Stimulated activated naive CD8-positive, alpha-beta T cell treated with anti-CD3 and anti-CD28 coated beads, Interleukin-15, Interleukin-2, amounts not matched to agents 100 U/mL and 50 U/mL, for 24 hours (primary cell): ENCODE data around the gene FAM193B.
"Not testable (repeated sequence)": the region's sequence is repeated elsewhere in the genome, so short reads cannot be mapped to it uniquely, and the experiment has no call there.

Experiments used
- ATAC-seq: fragments of 150-1000 bp; cut with Tn5 transposase; one replicate; pipeline ENCODE4 v1.10.0; 2021
- DNase-seq: peaks from one replicate; pipeline ENCODE4 v3.0.0; 2021

FAM193B gene

DNA sequence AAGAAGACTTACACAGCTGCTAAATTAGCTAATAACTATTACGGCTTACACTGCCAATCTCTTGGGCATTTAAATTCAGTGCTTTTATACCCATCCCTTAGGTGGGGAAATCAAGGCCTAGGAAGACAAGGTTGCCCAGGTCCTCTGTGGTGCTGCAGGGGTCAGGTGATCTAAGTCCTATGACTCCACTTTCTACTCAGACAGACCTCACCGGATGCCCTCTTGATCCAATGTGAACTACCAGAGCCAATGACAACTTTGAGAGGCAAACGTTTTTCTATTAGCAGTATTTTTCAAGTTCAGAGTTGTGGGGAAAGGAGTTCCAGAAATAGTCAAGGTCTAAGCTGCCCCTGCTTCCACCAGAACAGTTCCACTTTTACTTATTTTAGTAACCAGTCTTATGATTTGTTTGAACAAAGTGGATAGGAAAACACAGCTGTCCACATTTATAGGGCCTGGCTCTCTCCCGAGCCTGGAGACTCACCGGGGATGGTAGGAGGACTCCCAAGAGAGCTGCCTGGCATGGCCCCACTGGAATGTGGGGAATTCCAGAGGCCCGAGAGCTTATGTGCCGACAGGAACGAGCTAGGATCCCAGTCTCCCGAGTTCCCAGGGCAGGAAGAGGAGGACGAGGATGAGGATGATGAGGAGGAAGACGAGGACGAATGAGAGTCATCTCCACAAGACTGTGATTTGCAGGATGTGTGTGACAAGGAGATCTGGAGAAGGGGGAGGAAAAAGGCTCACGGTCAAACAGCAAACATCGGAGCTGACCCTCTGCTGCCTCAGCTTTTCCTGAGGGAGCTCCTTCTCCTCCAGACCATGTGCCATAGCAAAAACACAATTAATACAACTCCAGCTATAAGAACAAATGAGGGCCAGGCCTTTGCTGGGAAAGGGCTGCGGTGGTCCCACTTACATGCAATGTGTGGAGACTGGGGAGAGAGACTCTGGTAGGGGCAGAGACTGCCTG, 16.7 kb downstream of the FAM193B start:
- DNase-seq (no peak), ATAC-seq (no peak)

DNA sequence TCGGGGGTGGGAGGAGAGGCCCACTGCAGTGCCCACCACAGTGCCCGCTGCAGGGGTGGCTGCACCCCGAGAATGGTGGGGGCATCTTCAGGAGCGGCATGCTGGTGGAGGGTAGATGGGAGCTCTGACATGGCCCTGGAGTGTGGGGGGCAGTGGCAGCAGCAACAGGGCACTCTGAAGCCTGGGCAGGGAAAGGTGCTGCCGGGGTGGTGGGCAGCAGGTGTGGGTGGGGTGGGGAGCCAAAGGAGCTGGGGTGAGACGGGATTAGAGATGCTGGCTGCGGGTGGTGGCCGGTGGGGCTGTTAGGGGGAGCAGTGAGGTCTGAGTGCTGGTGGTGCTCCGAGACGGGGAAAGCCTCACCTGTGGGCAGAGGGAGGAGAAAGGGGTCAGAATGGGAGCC, 18.0 kb downstream of the FAM193B start:
- ATAC-seq = no peak

DNA sequence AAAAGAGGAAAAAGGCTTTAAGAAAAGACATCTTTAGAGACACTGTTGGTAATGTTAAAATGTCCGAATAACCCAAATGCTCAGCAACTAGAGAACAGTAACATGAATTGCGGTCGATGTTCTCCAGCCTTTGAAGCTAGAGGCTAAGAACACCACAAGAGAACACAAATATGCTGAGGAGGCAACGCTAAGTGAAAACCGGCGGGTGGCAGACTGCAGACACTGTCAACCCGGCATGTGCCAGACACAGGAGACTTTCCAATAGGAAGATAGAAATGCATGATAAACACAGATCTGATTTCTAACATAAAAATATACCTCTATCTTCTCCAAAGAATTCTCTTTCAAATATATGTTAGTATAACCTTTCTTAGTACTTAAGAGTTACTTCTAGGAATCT, 19.2 kb downstream of the FAM193B start:
- DNase-seq = no peak
- no peak for ATAC-seq

More for the DNA sequence above, 18.0 kb downstream of the FAM193B start:
- DNase-seq = no peak

DNA sequence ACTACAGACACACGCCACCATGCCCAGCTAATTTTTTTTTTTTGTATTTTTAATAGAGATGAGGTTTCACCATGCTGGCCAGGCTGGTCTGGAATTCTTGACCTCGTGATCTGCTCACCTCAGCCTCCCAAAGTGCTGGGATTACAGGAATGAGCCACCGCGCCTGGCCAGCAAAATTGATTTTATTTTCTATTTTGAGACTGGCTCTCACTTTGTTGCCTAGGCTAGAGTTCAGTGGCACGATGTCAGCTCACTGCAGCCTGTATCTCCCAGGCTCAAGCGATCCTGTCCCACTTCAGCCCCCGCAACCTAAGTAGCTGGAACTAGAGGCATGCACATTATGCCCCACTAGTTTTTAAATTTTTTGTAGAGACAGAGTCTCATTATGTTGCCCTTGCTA, 19.9 kb downstream of the FAM193B start:
- not testable (repeated sequence) for ATAC-seq, DNase-seq

DNA sequence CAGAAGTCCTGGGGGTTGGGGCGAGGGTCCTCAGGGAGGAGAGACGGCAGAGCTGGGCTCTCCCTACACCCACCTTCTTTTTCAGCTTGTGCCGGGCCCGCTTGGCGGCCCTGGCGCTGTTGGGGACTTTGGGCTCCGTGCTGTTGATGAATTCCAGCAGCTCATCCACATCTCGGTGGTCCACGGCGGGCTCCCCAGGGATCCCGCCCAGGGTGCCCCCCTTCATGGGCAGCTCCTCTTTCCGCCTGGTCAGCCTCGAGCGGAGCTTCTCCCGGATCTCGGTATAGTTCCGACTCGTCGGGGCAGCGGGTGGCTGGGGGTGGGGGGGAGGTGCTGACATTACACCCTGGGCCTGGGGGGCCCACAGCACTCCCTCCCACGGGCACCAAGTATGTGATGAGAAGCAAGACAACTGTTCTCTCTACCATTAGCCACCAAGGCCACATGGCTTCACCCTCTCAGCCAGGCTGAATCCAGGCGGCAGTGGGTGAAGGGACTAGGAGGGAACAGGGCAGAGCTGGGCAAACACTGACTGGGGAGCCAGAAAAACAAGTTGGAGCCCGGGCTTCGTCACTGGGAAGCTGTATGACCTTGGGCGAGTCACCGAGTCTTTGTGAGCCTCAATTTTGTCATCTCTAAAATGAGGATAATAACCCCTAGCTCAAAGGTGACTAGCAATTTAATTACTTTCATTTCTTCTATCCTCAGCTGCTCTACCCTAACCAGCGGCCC, 23.0 kb downstream of the FAM193B start:
- no peak for ATAC-seq

DNA sequence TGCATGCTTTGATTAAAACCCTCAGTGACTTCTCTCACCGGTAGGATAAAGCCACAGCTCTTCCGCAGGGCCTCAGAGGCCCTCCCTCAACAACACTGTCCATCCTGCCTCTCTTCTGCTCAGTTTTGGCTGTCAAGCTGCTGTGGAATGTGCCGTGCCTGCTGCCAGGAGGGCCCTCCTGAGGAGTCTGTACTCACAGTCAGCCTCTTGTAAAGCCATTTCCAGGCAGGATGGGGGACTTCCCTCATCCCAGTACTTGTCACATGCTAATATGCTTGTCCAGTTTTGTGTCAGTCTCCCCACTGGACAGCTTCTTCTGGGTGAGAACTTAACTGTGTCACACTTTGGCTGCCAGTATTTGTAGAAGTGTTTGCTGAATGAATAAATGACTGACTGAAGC, 23.7 kb downstream of the FAM193B start:
- ATAC-seq (no peak), DNase-seq (no peak)

More for the DNA sequence above, 23.0 kb downstream of the FAM193B start:
- no peak for DNase-seq

DNA sequence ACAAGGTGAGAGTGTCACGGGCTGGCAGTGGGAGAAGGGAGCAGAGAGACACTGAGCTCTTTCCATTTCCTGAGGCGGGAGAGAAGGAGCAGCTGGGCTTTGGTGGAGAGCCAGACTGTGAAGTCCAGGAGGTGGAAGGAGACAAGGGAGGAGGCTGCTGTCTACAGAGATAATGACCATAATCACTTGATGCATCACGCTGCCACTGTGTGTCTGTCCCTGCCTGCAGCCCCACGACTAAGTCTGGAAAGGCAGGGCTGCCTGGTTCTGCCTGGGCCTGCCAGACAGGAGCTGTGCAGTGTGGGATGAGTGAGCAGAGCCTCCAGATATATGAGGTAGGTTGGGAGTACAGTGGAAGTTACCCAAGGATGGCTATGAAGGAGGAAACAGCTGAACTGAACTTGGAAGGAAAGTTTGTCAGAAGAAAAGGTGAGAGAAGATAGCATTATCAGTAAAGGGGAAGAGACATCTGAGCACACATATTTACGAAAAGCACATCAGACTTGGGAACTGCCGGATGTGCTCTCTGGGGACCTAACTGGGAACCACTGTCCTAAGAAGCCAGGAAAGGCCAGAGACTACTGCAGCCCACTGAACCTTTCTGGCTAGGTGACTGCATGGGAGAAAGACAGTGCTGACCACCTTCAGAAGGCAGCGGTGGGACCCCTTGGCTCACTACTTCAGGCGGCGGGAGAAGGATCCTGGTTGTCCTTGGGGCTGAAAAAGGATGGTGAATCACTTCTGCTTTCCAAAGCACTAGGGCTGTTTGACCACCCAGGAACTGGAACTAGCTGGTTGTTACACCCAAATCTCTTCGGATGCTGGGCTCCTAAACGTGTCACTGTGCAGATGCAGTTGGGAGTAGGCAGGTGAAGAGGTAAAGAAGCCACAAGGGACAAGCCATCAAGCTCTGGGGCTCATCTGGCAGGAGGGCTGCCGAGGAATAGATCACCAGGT, 24.8 kb downstream of the FAM193B start:
- DNase-seq (no peak), ATAC-seq (no peak)

DNA sequence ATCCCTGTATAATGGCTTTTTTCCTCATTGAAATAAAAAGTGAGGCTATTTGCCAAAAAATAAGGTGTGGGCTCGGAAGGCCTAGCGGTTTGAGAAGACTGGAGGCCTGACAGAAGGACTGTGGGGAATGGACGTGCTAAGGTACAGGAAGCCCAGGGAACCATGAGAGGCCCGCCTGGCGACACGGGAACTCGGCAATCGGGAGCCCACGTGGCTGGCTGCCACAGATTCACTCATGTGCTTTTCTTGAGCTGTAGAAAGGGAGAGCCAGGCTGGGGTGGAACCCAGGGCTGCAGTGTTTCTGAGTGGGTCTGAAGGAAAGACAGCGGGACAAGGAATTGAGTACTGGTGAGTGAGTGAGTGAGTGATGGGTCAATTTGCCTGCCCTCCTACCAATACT, 25.7 kb downstream of the FAM193B start:
- no peak for ATAC-seq
- no peak for DNase-seq

DNA sequence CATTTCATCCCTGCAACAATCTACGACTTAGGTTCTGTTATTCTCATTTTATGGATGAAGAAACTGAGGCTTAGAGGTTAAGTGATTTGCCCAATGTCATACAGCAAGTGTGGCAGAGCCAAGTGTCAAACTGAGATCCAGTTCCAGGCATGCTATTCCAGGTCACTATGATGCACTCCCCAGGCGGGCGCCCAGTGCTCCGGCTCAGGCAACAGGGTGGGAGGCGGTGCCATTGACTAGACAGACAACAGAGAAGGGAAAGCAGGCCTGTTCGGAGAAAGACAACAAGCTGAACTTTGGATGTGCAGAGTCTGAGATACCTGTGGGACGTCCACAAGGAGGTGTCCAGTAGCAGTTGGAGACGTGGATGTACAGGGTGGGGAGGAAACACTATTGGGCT, 26.8 kb downstream of the FAM193B start:
- DNase-seq (no peak), ATAC-seq (no peak)

DNA sequence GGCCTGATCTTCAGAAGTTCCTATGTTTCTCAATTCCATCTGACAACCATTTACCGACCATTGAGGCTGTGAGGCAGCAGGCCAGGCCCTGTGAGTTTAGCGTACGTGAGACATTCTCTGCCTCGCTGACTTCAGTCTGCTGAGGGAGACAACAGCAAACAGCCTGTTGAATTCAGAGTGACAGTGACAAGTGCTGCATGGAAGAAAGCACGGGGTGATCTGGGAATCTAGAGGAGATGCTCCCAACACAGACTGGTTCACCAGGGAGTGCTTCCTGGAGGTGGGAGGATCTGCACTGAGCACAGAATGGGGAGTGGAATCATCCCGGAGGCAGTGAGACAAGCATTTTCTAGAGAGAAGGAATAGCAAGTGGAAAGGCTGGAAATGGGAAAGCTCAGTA, 27.6 kb downstream of the FAM193B start:
- DNase-seq = no peak
- ATAC-seq = no peak

DNA sequence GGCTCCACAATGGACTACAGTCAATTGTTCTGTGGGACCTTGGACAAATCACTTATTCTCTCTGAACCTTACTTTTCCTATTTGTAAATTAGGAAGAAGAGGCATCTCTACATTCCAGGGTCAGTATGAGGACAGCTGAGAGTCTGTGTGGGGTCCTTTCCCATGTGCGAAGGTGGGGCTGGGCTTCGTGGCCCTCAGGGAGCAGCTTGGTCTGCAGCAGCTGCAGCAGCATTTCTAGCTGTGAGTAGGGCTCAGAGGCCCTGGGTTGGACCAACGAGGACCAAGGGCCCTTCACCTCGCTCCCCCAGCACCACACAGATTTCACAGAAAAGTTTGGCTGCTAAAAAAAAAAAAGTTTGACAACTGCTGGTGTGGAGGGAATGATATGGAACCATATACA, 28.2 kb downstream of the FAM193B start:
- no peak for ATAC-seq
- no peak for DNase-seq

DNA sequence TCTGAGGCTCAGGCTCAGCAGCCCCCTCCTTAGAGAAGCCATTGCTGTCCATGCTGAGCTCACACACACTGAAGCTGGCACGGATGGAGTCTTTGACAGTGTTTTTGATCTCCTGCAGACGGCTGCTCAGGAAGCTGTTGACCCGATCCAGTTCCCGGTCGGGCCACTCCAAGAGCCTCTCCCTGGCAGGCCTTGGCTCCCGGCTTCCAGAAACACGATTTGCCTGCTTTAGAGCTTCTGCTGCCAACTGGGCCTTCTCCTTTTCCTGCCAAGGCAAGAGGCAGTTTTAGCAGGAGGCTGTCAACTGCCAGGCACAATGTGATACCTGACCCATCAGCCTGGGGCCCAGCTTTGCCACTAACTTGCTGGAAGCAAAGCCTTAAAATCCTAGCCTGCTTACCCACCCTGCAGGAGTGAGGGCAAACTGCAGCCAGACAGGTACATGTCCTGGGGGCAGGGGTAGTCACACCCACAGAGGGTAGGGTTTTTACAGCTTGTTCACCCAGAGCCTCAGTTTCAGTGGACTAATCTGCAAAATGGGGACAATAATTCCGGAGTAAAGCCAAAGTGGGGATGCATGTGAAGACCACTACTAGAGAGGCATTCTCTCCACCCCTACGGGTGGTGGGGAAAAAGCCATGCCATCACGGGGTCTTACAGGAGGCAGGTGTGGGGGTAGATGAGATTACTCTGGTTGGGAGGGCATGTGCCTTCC, 29.3 kb downstream of the FAM193B start:
- DNase-seq = no peak
- no peak for ATAC-seq

DNA sequence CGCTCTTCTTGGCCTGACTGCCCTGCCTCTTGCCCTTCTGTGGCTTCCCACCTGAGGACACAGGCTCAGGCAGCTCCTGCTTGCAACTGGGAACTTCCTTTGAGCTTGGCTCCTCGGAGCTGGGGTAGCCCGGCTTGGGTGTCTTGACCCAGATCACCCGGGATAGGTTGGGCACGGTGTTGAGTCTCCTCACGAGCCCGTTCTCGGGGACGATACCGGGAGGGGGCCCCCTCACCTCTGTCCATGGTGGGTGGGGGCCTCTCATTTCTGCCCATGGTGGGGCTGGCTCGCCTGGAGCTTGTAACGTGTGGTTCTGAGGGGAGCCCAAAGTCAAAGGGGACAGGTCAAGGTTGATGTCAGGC, 29.8 kb downstream of the FAM193B start:
- DNase-seq (no peak), ATAC-seq (no peak)

DNA sequence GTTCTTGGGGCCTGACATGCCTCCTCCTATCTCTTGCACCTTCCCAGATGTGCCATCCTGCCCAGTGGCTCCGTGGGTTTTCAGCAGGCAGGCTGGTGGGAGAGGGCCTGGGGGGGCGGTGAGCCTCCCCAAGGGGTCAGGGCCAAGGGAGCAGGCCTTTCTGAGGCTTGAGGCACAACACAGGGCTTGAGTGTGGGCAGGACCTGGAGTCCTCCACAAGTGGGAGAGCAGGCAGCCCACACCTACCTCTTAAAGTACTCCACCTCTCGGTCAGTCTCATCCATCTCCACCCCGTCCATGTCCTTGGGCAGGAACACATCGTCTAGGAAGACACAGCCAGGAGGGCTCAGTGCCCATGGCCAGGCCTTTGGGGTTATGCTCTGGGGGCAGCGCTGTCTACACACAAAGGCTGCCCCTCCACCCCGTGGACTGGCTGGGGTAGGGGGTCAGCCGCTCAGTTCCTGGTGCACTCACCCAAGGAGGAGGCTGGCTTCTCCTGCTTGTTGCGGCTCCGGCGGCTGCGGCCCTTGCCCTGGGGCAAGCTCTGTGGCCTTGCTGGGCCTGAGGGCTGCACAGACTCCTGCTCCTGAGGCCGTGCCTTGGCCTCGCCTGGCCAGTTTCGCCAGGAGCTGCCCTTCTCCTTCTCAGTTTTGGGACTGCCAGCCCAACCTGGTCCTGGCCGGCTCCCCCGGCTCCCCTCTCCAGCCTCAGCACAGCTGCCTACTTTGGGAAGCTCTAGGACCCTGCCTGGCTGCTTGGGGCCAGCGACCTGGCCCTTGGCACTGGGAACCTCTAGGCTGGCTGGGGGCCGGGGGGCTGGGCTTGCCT, 30.4 kb downstream of the FAM193B start:
- no peak for ATAC-seq
- no peak for DNase-seq

DNA sequence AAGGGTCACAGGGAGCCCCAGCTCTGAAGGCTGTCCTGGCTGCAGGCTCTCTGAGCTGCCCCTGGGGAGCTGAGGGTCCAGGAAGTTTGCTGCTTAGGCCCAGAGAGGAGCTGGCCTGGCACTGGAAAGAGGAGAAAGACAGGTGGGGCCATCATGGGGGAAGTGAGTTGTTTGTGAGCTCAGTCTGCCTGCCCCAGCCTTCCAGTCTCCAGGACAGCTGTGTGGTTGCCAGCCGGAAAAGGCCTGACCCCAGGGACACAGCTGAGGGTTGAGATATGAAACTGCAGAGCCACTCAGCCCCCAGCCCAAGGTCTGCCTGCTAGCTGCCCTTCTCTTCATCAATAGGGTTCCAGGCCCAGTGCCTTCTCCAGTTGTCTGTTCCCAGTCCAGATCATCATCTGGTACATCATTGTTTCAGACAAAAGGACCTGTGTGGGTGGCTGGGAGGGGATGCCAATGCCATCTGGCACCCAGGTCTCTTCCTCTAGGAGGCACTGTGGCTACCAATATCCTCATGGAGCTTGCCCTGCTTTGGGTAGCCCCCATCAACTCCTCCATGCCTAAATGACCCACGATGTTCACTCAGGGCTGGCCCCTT, 33.3 kb downstream of the FAM193B start:
- ATAC-seq (no peak), DNase-seq (no peak)

DNA sequence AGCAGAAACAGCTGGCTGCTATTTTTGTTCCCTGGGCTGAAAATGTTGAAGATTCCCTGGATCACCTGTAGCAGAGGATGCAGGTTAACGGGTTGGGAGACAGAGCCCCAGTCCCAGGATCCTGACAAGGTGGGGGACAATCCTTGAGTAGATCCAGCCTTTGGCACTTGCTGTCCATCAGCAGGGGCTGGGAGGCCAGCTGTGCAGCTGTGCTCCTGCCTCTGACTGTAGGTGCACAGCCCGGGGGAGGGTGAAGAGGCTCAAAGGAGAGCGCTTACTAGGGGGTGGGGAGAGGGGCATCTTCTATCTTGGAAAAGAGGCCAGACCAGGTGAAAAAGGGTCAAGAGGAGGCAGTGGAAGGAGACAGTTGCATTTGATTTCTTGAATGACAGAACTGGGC, 34.1 kb downstream of the FAM193B start:
- ATAC-seq (no peak), DNase-seq (no peak)

DNA sequence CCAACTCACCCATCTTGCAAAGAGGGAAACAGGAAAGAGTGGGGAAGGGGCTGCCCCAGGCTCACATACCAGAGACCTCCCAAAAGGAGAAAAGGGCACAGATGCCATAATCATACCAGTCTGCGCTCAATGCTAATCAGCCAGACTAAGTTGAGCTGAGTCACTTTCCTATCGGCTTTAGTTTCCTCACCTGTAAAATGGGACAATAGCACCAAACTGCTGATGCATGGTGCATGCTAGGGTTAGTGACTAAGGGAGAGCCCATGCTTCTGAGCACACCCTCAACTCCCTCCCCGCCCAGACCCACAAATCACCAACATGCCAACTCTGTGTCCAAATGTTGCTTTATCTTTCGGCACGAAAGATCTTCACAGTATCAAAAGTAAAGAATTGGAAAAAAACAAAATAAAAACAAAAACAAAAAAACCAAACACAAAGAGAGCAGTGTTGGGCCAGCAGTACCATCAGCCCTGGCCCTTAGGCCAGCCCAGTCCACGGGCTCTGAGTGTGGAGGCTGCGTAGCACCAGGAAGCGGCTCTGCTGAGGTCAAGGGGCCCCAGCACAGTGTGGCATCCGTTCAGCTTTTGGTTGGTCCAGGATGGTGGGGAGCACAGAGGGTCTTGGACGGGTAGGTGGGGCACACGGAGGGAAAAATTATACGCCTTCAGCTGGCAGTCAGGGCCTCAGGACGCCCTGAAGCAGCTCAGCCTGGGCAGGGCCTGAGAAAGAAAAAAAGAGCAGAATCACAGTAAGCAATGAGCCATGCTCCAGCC, 34.7 kb downstream of the FAM193B start:
- DNase-seq = no peak
- ATAC-seq = no peak

DNA sequence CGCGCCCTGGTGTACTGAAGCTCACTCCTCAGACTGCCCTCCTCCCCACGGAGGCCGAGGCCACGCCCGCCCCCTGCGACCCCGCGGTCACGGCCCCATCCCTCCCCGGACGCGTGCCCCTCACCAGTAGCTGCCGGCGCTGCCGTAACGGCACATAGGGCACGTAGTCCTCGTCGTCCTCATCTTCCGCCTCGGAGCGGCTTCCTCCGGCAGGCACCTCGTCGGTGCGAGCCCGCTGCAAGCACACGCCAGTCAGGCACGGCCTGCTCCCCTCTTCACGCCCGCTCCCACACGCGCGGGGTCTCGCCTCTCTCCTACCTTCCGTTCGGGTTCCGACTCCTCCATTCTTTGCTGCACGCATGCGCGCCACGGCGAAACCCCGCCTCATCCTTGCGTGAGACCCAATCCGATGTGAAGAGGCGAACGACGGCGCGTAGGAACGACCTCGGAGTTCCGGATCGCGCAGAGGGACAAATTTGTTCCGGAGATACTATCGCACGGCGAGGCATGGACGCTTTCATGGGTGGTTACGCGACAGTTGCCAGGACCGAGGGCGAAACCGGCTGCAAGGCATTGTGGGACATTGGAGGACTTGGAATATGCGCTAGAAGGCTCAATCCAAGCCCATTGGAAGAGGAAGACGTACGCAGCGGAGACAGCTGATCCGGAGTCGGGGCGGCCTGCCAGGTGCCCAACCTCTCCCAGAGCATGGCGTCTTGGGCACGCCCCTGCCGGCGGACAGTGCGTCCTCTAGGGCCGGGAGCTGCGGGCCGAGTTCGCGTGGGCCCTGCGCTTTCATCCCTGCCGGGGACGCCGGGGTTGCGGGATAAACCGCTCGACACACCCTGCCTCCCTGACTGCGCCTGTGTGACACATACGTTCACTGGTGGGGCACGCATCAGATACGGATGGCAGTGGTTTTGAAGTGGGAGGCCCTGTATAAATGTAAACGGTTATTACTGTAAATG, 37.5 kb downstream of the FAM193B start, which contains the start of gene DDX41:
Gene DDX41, minus strand, starts transcription at position 361 of the 968 bp plus-strand sequence. Its CDS starts 16 bp downstream, at position 345.
- ATAC-seq (peak; percentile 87), DNase-seq (peak; percentile 95)
